Islet of Langerhans (tissue), 1 donor: ENCODE measurements around the gene ARGFX.
"Not testable (repeated sequence)": the region's sequence is repeated elsewhere in the genome, so short reads cannot be mapped to it uniquely, and the experiment has no call there.

ENCODE experiments used
- FAIRE-seq: peaks from one replicate; lab custom pipeline; 2011; peaks lifted over from hg19 to GRCh38; lab: Jason Lieb, UNC

Gene ARGFX

GRCh38 chr3:121567649-121568048, at the start of gene ARGFX:
Gene ARGFX, plus strand, starts transcription at chr3:121567949. Its CDS starts 2,765 bp downstream, at chr3:121570714.
- no peak for FAIRE-seq

DNA sequence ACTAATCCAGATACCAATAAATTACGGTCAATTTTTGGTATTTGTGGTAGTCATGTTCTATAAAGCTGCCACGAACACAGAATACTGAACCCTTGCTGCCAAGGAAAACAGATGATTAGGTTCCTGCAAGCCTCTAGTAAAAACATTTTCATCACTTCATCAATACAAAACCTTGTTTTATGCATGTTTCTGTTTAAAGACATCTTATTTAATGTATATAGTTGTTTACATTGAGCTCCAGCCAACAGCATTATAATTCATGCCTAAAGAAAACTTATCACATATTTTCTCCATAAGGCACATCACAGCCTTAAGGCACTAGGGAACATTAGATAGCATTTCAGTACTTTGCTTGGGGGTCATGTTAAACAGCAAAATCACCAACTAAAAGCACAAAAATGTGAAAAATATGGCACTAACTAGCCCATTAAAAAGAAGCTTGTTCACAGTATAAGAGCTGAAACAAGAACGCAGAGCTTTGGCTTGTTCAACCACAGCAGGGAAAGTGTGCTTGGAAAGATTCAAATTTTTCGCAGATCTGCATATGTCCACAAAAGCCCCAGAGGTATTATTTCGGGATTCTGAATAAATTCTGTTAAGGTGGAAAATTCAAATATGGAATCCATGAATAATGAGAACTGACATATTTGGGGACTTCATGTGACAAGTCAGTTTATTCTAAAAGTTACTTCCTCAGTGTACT, 49.6 kb upstream of the ARGFX start:
- FAIRE-seq: no peak

- FAIRE-seq: no peak
These were observed 47.2 kb upstream of the ARGFX start for GRCh38 chr3:121520510-121520909.

- no peak for FAIRE-seq
These were observed 38.4 kb upstream of the ARGFX start for GRCh38 chr3:121529308-121529707.

DNA sequence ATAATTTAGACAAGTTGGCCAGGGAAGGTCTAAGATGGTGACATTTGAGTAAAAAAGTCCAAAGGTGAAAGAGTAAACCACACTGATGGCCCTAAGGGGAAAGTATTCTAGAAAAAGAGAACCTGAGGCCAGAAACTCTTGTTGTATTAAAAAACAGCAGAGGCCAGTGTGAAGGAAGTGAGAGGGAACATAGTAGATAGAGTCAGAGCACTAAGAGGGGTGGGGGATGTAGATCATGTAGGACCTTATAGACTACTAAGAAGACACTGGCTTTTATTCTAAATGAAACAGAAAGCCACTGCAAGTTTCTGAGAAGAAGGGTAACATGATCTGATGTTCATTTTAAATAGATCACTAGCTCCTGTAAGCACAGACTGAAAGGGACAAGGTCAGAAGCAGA, 36.5 kb upstream of the ARGFX start:
- no peak for FAIRE-seq

DNA sequence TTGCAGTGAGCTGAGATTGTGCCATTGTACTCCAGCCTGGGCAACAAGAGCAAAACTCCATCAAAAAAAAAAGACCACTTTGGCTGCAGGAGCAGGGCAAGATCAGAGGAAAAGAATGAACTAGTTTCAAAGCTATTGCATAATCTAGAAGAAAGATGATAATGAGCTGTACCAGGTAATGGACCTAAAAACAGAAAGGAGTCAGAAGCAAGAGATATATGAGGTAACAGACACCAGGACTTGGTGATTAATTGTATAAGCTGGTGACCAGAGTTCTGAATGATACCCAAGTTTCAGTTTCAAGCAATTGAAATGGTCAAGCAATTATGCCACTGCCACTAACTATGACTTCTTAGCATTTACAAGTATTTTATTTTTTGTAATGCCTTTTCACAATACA, 24.8 kb upstream of the ARGFX start:
- FAIRE-seq: no peak

DNA sequence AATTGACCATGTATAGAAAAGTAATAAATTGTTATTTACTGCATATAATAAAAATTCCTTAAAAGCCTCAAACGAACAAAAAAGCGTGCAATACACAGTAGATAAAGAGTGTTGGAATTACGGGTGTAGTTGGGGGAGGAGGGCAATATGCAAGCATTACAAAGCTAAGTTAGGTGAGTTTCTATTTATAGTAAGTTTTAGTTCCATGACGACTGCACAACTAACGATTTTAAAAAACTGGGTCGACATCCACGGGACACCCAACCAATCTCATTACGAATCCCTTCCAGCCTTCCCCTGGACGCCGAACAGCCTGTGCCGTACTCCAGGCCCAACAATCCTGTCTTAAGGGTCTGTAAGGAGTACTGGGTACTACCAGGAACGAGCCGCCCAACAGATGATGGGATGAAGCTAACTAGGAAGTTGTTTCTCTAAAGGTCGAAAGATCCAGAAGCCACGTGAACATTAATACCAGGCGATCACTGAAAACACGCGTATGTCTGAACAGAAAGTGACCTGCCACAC, 22.6 kb upstream of the ARGFX start:
- no peak for FAIRE-seq

- FAIRE-seq: peak; percentile 86
These were observed 21.9 kb upstream of the ARGFX start, which contains the start of gene POLQ for GRCh38 chr3:121545574-121546455. Gene POLQ, minus strand, starts transcription at chr3:121545988. Its CDS starts 111 bp downstream, at chr3:121545877.

DNA sequence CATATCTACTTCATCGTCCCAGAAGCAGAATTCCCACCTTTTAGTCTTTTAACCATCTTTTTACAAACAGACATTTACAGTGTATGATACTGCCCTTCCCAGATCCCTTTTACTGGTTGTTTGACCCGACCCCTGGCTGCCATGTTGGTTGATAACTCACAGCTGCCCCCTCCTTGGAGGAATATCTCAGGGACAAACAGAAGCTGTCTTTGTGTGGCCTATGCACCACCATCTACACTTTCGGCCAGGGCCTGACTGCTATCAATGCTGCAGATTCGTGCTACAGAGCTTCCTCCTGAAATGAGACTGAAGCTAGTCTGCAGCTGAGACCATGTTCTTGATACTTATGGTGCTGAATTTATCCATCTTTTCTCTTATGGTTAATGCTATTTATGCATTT, 15.4 kb upstream of the ARGFX start:
- no peak for FAIRE-seq

GRCh38 chr3:121552797-121553196, 15.0 kb upstream of the ARGFX start:
- FAIRE-seq: no peak

- FAIRE-seq: no peak
These were observed 10.3 kb upstream of the ARGFX start for GRCh38 chr3:121557426-121557934.

DNA sequence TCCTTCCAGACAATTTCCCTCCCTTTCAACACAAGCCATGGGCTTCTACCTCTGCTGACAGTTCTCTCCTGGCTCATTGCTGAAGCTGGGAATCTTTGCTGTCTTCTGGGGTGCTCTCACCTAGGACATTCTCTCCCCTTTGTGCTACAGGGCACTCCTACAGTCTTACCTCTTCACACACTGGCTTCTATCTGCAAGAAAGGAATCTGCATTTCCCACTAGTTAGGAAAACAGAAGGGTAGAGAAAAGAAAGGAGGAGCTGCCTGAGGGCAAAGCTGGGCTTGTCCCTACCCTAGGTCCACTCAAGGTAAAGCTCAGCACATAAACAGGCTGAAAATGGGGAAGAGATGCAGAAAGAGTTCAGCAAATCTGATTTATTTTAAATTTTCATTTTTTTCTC, 5.6 kb upstream of the ARGFX start:
- no peak for FAIRE-seq

GRCh38 chr3:121566773-121567172, 976 bp upstream of the ARGFX start:
- no peak for FAIRE-seq

DNA sequence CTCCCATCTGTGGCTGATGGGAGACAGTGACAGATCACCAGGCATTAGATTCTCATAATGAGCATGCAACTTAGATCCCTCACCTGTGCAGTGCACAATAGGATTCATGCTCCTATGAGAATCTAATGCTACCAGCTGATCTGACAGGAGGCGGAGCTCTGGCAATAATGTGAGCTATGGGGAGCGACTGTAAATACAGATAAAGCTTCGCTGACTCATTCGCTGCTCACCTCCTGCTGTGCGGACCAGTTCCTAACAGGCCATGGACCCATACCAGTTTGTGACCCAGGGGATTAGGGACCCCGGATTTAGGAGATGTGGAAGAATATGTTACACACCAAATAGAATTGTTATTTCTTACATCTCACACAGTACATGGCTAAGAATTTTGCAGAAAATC, 6.7 kb downstream of the ARGFX start:
- no peak for FAIRE-seq

DNA sequence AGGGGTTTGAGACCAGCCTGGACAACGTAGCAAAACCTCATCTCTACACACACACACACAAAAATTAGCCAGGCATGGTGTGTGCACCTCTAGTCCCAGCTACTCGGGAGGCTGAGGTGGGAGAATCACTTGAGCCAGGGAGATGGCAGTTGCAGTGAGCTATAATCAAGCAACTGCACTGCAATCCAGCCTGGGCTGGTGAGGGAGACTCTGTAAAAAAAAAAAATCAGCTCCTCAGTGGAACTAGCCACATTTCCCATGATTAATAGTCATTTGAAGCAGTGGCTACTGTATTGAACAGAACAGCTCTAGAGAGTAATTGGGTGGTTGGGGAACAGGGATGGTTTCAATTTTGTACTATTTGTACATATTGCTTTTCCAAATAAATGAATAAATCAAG, 13.9 kb downstream of the ARGFX start:
- no peak for FAIRE-seq

GRCh38 chr3:121584418-121584817, 16.7 kb downstream of the ARGFX start:
- FAIRE-seq: no peak

DNA sequence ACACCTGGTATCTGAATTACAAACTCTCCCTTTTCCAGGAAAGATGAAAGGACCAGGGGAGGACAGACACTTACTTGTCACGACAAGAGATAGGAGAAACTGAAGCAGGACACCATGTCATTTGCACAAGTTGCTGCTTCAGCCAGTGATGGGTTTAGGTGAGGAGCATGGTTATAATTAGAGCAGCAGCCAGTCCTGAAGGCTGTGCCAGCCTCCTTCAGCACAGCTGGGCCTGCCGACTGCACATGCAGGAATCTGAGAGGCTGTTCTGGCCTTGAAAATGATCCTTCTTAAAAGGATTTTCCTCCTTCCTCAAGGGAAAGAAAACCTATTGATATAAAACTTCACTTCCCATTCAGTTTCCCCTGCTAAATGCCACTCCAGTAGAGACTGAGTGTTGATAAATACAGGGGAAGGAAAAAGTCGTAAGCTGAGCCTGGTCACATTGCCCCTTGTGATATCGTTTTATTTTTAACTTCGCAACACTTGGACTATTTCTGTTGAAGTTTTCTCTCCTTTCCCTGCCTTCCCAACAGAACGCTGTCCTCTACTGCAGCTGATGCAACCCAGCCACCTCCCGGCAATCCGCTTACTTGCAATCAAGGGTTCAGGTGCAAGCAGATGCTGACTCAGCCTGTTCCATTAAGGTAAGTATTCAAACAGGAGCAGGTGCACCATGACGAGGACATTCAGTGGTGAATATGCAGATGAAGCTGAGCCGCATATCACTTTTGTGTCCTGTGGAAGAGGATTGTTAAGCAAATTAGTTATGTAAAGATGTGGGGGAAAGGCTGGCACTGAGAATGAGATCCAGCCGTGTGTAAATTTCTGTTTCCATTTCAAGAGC, 25.3 kb downstream of the ARGFX start, which contains the start of gene FBXO40:
FBXO40 (plus strand) TSS at position 524 of the 847 bp plus-strand sequence. CDS start 27,197 bp downstream, outside the sequence.
- no peak for FAIRE-seq

- FAIRE-seq: not testable (repeated sequence)
These were observed 26.1 kb downstream of the ARGFX start for GRCh38 chr3:121593806-121594205.

- no peak for FAIRE-seq
These were observed 27.1 kb downstream of the ARGFX start for GRCh38 chr3:121594850-121595249.

DNA sequence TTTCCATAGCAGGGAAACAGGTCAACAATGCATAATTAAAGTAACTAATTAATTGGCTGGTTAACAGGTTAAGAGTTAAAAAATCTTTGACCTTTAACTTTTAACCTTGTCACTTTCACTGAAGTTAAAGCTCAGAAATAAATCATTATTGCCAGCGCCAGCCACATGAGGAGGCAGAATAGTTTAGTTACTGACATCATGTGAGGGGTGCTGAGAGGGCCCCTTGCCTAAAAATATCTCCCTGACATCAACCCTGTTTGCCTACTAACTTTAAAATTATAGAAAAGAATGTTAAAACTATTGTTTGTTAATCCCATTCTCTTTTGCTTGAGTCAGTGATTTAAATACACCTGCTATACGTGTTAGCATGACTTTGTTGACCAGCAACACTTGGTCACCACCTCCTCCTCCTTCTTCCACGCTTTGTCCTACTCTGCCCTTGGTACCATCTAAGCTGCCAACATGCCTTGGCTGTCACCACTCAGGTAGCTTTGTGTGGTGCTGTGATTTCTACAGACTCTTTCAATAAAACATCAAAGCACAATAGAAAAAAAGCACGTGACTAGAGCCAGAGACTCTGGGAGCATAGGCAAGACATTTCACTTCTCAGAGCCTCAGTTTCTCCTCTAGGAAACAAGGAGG, 28.1 kb downstream of the ARGFX start:
- no peak for FAIRE-seq

- FAIRE-seq: no peak
These were observed 30.8 kb downstream of the ARGFX start for GRCh38 chr3:121598564-121598963.
